Measurements from ENCODE around the gene RASSF8. TPM values are rescaled to one million over a fixed set of nuclear protein-coding genes. Genes with fewer than 3 reads are reported as not detected.

RASSF8 gene
- total RNA-seq, 2 experiments from 2014 or later, result 0.27 to 0.46 TPM

DNA sequence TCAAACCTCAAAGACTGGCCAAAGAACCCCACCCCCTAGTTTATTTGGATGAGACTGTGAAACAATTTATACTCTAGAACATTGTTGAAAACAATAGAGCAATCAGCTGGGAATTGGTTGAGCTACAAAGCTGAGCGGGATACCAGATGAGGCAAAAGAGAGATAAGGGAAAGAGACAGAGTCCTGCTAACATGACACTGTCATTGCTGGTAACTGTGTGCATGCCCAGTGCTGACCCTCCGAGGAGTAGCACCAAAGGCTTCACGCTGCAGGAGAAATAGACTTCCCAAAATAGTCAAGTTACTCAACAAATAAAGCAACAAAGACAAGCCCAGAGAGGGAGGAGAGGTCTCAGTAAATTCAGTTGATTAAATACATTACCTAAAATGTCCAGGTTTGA, 63.6 kb downstream of the RASSF8 start:
- ChIA-PET POLR2A (no interaction called here), CTCF (no interaction called here)

DNA sequence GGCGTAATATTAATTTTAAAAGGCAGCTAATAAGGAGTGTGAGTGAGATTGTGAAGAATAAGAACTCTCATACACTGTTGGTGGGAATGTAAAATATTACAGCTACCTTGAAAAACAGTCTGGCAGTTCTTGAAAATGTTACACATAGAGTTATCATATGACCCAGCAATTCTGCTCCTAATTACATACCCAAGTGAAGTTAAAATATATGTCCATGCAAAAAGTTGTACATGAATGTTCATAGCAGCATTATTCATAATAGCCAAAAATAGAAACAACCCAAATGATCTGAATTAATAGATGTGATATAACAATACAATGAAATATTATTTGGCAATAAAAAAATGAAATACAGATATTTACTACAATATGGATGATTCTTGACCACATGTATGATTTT, 68.2 kb downstream of the RASSF8 start:
- ChIA-PET POLR2A (no interaction called here), CTCF (no interaction called here)

DNA sequence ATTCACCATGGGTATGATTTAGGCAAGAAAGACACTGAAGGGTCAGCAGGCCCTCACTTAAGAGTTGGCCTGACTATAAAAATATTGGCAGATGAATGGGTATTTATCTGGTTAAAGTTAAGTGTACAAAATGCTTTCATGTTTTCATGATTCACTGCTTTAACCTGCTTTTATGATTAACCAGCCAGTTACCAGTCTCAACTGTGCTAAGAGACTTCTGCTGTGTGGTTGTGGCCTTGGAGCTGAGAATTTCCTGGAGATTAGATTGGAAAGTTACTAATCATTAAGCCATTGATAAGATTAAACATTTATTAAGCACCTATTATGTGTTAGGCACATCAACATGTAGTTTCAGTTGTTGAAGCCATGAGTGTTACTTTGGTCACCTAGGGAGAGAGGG, 68.9 kb downstream of the RASSF8 start:
- CTCF ChIA-PET, result no interaction called here
- POLR2A ChIA-PET, result no interaction called here

DNA sequence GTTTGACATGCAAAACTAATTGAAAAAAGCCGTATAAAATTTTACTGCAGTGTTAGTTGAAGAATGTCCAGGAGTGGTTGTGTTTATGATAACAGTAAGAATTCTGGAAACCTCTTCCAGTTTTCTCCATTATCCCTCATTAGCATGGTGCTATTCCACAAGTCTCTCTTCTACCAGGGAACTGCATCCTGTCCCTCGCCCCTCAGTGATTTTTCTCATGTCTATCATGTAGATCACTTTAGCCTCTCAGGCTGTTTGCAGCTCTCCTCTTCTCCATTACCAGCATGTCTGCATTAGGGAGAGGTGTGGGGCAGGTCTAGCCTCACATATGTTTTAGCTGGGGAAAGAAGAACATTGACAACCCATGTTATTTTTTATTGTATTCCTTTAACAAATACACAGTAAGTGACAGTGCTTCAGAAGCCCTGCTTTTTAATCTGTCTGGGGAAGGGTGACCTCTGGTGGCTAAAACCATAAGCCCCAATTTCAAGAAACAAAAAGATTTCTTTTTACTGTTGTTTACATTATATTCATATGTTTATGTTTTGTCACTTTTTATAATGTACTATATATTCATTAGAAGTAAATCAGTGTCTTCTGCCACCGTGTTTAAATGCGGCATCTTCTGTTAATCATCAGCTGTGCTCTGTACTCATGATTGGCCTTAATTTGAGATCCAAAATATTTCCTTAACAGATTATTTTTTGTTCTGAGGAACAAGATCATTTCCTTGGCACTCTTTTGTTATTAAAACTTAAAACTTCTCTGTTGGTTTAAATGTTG, 70.7 kb downstream of the RASSF8 start:
- CTCF ChIA-PET, result no interaction called here
- POLR2A ChIA-PET, result no interaction called here

DNA sequence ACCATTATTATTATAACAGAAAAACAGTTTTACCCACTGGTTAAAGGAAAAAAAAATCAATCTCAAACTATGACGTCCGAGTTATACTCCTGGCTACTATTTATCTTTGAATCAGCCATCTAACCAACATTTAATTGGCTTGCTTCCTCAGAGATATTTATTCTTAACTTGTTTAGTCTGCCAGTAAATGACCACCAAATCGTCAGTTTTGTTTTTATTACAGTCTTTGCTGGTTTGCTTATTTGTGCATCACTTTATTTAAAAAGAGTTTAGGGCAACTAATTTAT, 71.2 kb downstream of the RASSF8 start:
- CTCF ChIA-PET, result no interaction called here
- POLR2A ChIA-PET, result no interaction called here

DNA sequence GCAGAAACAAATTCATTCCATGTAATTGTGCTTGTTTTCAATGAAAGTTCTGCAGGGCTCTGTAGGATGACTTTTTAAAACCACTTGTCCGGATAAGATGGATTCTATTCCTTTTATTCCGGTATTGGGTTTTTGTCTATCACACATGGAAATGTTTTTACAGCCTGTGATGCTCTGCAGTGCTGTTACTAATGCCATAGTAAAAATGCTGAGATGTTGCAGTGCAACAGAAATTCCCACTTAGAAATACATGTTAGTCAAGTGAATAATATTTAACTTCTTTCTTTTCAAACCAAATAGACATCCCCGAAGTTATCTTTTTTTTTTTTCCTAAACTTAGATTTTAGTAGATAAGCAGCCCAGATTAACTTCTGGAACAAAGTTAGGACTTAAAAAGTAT, 71.9 kb downstream of the RASSF8 start:
- ChIA-PET CTCF (no interaction called here), POLR2A (no interaction called here)

DNA sequence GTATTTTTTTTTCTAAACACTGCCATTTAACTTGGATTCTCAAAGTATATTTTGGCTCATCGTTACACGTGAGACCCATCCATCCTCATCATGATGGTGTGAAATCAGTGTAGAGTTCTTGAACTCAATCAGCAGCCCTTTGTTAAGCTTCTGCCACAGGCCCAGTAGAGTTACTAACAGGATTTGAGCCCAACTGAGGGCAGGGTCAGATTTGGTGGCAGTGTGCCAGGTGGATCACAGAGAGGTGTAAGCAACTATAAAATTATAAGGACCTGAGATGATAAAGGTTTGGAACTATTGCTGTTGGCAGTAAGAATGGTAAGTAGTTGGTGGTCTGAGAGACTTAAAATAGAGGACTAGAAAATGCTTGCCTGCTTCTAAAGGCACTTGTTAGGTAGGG, 72.8 kb downstream of the RASSF8 start:
- POLR2A ChIA-PET, result no interaction called here
- CTCF ChIA-PET, result no interaction called here

DNA sequence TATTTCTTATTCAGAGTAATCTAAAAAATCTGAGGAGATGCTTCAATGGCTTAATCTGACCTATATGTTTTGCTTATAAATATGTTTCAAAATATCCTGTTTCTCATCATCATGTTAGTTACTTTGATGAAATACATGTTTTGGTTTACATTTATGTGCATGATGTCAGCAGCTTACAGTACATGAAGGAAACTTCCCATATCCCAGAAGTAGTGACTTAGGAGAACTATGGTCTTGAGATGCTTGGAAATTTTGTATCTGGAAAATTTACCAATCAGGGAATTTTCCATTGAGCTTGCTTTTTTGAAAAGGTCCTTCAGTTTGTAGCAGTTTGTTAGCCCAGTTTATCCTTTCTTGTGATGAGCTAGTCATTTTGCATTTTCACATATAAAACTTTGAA, 73.3 kb downstream of the RASSF8 start:
- ChIA-PET CTCF (no interaction called here), POLR2A (no interaction called here)

DNA sequence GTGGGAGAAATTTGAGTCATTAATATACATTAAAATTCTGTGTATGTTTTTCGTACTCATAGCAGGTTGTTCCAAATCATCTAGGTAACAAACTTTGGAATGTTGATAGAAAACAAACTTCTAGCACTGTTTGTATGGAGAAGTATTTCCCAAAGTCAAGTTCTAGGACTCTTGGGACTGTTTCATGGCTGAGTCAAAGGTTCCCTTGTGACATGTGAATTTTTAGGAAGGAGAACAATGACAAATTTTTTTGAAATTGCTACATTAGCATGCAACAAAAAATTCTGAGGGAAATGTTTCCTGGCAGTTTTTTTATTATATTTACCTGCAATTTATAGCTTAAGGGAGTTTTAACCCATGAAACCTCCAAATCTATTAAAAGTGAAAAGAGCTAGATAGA, 73.8 kb downstream of the RASSF8 start:
- ChIA-PET POLR2A (no interaction called here), CTCF (no interaction called here)

DNA sequence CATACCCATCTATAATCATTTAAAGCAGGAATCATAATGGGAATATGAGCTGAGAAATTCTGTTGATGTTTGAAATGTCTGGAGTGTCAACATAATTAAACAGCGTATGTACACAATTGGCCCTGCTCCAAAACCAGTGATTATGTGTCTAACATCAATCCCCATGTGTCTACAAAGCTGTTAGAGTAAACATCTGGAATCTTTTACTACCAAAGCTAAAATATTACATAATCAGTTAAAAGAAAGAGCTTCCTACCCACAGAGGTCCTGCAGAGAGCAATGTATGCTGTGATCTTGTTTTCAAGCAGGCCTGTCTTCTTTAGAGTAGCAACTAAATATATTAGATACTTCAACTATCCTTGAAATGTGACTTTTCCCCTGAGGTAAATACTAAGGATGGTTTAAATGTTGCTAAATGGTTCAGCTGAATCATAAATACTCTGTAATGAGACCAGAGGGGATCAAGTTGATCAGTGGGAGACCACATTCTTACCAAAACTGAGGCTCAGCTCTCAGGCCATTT, 74.3 kb downstream of the RASSF8 start:
- POLR2A ChIA-PET, result no interaction called here
- CTCF ChIA-PET, result no interaction called here

DNA sequence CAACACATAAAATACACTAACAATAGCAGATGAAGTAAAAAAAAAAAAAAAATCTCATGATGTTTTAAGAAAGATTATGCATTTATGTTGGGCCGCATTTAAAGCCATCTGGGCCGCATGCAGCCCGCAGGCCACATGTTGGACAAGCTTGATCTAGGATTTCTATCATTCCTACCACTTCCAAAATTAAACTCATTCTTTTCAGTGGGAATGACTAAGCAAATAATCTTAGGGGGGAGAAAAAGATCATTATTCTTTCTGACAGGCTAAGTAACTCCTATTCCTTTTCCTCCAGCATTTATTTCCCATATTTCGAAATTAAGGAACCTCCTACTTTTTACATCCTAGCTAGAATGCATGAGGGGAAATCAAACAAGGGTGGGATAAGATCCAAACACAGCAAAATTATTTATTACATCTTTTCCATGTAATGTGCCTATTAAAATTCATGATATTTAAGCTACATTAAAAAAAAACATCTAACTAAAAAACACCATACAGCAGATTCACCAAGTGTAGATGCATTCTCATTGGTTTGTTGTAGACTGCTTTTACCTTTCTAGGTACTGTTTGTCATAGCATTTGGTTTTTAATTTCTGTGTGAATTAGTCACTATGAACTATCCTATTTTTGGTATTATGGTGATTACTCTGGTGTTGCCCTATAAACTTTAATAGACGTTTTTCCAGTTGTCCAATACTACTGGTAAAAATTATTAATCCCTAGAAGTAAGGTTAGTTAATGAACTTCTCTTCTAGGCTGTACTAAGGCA, 76.1 kb downstream of the RASSF8 start:
- ChIA-PET CTCF (no interaction called here), POLR2A (no interaction called here)

DNA sequence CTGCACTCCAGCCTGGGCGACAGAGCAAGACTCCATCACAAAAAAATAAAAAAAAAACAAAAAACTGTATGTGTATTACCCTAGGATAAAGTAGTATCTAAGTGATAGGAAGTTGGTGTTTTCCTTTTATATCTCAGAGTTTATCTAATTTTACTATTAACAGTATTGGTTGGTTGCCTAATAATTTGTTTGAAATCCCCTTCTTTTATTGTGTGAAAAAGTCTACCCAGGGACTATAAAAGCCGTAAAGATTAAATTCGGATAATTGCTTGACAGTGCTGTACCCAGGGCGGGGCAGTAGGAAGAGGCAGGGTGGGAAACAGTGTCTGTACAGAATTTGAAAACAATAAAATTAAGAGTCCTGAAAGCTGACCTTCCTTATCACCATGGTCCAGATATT, 78.4 kb downstream of the RASSF8 start:
- ChIA-PET POLR2A (no interaction called here), CTCF (no interaction called here)

DNA sequence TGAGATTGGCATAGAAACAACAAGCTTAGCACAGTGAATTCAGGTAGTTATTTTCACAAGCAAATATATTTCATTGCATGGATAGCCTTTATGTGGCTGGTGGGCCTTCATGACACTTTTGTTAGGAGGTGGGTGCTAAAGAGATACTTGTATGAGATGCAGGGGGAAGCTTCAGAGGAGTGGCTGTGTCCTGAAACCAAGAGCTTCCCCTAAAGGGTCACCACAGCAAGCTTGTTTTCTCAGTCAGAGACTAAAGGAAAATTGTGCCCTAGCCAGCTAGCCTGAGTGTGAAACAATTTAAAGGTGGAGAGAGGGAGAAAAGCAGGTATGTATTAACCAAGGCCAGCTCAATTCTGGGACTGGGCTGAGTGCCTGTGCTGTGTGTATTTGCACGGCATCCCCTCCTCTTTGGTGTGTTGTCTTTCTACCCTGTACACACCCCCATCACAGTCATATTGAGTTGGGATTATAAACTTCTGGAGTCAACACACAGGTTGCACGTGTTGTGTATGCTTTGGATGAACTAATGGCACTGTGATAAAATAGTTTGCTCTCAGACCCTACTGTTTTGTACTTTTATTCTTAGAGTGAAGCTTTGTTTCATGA, 79.2 kb downstream of the RASSF8 start:
- ChIA-PET CTCF (no interaction called here), POLR2A (no interaction called here)

DNA sequence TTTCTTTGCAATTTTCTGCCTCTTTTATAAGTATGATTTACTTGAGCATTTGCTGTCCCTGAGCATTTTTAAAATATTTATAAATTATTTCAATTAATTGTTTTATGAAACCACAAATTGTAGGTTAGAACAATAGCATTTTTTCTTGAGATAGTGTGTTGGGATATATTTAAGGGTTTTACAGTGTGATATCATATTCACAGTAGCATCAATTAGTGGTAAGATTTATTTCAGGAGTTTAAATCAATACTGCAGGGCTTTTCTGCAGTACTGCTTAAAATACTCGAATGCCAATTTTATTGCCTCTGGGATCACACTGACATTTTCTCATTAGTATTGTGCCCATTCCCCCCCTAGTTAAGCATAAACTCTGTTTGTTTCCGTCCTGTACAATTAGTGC, 84.2 kb downstream of the RASSF8 start:
- POLR2A ChIA-PET, result no interaction called here
- CTCF ChIA-PET, result no interaction called here

DNA sequence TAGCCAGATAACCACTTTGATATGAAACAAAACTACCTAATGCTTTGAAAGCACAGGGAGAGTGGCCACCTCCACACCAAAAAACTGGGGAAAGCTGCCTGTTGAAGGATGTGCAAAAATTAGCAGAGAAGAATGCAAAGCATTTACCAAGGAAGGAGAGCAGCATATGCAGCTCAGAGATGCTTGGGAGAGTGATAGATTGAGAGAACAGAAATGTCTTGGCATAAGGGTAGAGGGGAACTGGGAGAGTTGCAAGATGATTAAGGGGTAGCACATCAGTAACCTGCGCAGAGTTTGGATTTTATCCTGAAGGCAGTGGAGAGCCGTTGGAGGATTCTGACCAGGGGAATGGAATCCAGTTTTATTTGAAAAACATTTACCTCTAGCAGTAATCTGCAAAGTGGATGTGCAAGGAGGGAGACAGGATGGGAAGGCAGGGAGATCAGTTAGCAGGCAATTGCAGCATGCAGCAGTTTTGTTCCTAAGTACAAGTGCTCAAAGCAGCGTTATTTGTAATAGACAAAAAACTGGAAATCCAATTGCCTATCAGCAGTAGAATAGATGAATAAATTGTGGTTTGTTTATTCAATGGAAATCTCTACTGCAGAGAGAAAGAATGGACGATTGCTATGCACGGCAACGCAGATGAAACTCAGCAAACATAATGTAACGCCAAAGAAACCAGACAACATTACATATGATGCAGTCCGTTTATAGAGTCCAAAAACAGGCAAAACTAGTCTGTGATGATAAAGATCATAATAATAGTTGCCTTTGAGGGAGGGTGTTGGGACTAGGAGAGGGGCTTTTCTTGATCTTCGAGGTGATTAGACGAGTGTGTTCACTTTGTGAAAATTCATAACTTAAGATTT, 84.9 kb downstream of the RASSF8 start:
- ChIA-PET CTCF (no interaction called here), POLR2A (no interaction called here)

DNA sequence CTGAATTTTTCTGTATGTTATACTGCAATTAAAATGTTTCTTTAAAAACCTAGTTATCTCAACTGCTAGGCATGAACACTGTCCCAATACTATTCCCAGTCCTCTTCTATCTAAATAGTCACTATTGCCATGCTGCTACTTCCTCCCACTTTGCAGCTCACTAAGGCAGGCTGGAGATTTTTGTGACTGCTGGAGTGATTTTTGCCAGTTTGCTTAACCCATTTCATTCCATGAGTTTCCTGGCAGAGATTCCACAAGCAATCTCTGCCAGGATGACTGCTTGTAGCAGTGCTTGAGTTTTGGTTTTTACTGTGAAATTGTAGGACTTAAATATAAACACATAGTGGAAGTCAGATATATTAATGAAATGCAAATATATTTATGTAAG, 85.5 kb downstream of the RASSF8 start:
- CTCF ChIA-PET, result no interaction called here
- POLR2A ChIA-PET, result no interaction called here

DNA sequence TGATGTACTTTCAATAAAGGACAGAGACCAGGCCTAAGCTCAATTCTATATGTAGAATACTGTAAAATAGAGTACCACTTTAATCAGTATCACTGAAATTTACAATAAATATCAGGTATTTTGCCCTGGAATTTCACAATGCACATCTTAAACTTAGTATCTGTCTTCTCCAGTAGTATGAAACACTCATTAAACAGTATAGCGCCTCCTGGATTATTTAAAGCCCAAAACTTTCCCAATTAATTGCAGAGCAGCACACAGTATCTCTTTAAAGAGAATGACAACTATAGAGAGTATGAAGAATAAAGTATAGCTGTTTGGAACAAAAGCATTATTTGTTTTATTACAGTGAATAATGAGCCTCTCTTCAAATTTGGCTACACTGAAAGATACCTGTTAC, 86.1 kb downstream of the RASSF8 start:
- ChIA-PET CTCF (no interaction called here), POLR2A (no interaction called here)

DNA sequence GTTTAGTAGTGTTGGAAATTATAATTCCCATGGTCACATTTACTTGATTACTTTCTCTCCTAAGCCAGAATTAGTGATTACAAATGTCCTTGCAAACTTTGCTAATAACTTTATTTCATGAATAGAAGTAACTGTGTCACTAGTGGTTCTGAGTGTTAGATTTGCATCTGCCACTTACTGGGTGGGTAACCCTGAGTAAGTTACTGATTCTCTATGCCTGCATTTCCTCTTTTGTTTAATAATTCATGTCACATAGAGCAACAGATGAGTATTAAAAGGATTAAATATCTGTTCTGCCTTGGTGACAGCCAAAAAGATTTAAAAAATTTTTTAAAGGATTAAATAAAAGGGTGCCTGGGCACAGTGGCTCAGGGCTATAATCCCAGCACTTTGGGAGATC, 87.7 kb downstream of the RASSF8 start:
- CTCF ChIA-PET, result no interaction called here
- POLR2A ChIA-PET, result no interaction called here

DNA sequence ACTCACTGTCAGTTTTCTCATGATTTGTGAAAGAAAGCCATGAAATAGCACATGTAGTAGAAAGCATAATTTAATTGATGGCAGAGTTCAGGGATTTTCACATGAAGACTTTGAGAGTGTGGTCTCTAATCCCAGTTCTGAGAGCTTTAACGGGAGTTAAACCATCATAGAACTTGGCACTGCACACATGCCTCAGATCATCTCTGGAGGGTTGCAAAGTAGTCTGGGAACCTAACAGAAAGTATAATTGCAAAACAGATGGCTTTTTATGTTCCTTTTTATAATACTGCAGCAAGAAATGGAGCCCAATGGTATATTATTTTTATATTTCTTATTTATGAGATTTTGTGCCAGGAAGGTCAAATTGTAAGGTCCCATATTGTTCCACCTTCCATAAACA, 88.4 kb downstream of the RASSF8 start:
- CTCF ChIA-PET, result no interaction called here
- POLR2A ChIA-PET, result no interaction called here

DNA sequence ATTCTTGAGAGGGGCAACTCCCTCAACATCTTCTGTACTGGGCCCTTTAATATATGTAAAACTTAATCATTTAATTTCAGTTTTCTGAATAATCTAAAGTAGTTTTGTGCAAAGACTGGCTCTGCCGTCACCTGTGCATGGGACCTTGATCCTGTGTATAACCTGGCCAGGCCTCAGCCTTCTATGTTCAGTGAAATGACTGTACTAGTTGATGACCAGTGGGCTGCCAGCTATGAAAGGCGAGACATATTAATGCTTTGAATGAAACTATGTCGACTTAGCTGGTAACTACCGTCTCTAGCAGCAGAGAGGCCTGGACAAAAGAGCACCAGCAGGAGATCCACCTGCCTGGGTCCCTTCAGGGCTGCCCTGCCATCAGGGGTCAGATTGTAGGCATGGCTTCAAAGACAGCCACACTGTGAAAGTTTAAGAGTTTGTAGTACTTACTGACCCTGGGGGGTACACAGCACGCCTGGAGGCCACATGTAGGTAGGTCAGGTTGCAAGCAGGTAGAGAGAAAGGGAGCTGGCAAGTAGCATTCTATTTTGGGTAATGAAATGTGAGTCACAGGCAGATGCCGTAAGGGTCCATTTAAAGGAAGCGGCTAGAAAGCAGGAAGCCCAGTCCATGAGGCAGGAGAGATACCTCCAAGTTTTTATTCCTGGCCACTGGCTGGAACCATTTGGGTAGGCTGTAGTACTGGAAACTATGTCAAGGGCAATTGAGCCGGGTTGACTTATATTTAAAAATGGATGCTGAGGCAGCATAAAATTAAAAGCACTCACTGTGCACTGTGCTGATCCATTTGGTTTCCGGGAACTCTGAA, 89.1 kb downstream of the RASSF8 start:
- ChIA-PET POLR2A (no interaction called here), CTCF (no interaction called here)

All from activated CD8-positive, alpha-beta memory T cell treated with anti-CD3 and anti-CD28 coated beads for 36 hours (primary cell).